Spleen (tissue), 7 donors: ENCODE results near the gene SHFL.

Experiments
- CTCF ChIP-seq, 11 experiments: fragments of 200-600 bp in 7 of 11; fragments of 450-650 bp in 4 of 11; sonication (generic) in 4 of 11; IDR thresholded peaks in 8 of 11; conservative IDR thresholded peaks in 3 of 11; 1 replicate in 7 of 11; 2 replicates in 4 of 11; pipeline versions ENCODE4 v1.4.0 to v1.8.0; 2016 to 2021; ENCODE audit warnings: antibody characterized with exemption in 11 of 11, inconsistent platforms in 4 of 11, mild to moderate bottlenecking in 1 of 11
- POLR2AphosphoS5 ChIP-seq, 3 donors: sonication (generic); formaldehyde crosslinking; IDR thresholded peaks; one replicate each; pipeline ENCODE4 v1.5.1; 2017; ENCODE audit warnings: antibody characterized with exemption in 3 of 3
- donor health status: DM: no; HTN: no; CAD: no; lungs with moderate emphysema.
- donor health status: DM: no; HTN: no; CAD: no.
- donor health status: DM: no; HTN: no; CAD: no.

GRCh38 chr19:10135551-10136334, 49.6 kb downstream of the SHFL start:
- TF ChIP-seq CTCF (IDR thresholded peaks at IDR 0.05 in 8 of 11, conservative IDR thresholded peaks at IDR 0.05 in 3 of 11) (no peak), POLR2AphosphoS5 (IDR thresholded peaks at IDR 0.05) (peak in 1 of 3 donors; percentile 48)
